Stomach (tissue), 4 donors: Measurements from ENCODE around the gene C1orf198.

Experiments
- POLR2A ChIP-seq, 4 donors: fragments of 450-650 bp; IDR thresholded peaks; one replicate each; pipeline ENCODE4 v1.6.1; 2016; ENCODE audit warnings: antibody characterized with exemption in 4 of 4, control low read depth in 2 of 4, mild to moderate bottlenecking in 1 of 4, moderate library complexity in 1 of 4
- POLR2AphosphoS5 ChIP-seq, 3 donors: sonication (generic); formaldehyde crosslinking; IDR thresholded peaks; one replicate each; pipeline ENCODE4 v1.6.1; 2016; ENCODE audit warnings: antibody characterized with exemption in 3 of 3

GRCh38 chr1:230827081-230827681, 41.1 kb downstream of the C1orf198 start:
- TF ChIP-seq POLR2A (IDR thresholded peaks at IDR 0.05): no peak
- TF ChIP-seq POLR2AphosphoS5 (IDR thresholded peaks at IDR 0.05): no peak
